AG08395 (cell line): ENCODE results near the gene INPP5A.

Source experiments
- DNase-seq: peaks from one replicate; pipeline ENCODE4 v3.0.0; 2012; ENCODE audit warnings: mixed read lengths, low spot score

The INPP5A gene

DNA sequence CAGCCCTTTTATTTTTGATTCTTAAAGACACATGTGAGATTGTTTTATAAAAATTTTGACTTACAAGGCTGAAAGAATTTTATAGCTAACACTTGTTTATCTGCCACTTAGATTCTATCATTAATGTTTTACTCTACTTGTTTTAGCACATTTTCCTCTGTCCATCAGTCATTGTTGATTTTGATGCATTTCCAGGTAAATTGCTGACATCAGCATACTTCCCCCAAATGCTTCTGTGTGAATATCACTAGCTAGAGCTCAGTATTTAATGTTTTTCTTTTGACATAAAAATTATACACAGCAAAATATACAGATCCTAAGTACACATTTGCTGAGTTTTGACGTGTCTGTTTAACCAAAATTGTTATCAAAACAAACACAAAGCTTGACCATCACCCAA is 43.0 kb downstream of the INPP5A start:
- DNase-seq: no peak

DNA sequence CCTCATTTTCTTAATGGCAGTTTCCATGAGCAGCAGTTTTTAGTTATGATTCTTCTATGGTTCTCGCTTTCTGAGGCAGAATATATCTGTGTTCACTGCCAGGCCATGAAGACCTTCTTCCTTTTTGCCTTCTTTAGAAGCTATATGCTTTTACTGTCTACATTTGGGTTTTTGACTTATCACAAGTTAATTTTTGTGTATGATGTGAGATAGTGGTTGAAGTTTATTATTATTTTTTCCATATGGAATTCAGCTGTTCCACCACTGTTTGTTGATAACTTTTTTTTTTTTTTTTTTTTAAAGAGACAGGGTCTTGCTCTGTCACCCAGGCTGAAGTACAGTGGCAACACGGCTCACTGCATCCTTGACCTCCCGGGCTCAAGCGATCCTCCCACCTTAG is 44.5 kb downstream of the INPP5A start:
- no peak for DNase-seq

DNA sequence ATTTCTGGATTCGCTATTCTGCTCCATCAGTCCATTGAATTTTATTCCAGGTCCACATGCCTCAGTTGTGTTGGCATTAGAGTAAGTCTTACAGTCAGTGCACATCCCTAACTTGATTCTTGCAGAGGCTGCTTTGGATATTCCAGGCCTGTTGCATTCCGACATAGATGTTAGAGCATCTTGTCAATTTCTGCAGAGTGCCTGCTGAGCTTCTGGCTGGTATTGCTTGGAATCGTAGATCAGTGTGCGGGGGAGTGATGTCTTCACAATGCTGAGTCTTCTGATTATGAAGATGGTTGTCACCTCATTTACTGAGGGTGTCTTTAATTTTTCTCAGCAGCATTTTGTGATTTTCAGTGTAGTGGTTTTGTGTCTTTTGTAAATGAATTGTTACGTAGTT is 45.2 kb downstream of the INPP5A start:
- no peak for DNase-seq

DNA sequence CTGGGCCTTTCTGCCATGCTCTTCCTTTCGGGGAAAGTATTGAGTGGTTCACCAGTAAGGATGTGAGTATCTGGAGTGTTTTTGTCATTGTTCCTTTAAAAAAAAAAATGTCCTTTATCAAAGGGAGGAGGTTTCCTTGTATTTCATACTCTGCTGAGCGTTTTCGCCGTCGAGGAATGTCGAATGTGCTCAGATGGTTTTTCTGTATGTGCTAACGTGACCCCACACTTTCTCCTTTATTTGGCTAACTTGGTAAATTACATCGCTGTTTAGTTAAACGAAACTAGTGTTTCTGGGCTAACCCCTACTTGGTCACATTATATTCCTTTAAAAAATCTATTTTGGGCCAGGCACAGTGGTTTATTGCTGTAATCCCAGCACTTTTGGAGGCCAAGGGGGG is 45.9 kb downstream of the INPP5A start:
- DNase-seq: no peak

DNA sequence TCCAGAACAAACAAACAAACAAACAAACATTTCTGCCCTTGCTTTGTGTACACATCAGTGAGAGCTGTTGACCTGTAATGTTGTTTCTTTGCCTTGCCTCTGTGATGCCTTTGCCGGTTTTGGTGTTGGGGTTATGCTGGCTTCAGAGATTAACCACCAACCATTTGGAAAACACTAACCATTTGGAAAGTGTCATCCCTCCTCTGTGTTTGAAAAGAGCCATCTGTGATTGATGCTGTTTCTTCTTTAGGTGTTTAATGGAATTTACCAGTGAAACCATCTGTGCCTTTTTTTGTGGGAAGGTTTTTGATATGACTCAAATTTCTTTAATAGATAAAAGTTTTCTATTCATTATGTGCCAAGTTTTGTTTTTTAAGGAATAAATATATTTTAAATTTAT is 46.5 kb downstream of the INPP5A start:
- DNase-seq: no peak

DNA sequence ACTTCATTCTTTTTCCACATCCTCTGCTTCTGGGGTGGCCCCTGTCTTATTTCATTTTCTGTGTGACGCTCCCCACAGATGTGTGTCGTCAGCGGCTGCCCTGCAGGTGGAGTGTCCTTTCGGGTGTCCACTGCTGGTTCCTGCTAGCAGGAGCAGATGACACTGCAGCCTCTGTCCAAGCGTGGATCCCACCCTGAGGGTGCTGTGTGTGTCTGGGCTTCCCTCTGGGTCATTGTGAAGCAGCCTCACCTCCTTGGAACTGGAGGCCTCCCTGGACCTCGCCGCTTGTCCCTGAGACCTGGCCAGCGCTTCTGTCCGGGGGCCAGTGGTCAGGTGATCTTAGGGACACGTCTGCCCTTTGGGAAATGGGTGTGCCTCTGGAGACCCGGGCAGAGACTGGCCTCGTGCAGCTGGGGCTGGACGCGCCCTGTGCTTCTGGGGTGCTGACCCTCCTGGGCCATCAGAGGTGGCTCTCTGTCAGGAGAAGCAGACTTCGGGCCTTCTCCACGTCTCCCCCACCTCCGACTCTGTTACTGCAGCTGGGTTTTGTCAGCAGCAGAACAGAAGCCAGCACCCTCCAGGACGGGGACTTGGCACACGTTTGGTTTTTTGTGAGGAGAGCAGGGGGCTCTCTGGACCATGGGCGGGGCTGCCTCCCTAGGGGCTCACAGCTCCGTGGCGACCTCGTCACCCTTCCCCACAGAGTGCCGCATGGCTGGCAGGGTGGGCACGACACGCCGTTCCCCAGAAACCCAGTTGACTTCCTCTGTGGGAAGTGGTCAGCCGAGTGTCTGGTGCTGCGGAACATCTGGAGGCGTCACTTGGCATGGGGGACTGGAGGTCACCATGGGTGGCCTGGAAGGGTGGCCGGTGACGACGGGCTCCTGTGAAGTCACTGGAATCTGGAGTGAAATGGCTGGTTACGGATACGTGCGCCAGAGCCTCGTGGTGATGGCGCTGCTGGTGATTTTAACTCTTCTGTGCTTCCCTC is 48.4 kb downstream of the INPP5A start:
- DNase-seq: no peak

DNA sequence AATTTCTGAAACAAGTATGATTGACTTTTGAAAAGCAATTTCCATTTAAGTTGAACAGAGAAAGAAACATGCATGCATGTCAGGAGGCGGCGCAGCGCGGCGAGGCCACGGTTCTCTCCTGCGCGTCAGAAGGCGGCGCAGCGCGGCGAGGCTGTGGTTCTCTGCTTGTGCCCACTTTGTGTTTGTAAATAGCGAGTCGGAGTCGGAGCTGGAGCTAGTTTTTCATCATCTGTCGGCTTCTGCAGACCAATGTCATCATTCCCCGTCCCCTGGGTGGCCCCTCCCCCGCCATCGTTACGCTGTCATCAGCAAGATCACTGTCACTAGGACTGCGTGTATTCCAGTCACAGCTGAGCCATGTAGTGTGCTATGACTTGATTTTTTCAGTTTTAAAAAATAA is 49.2 kb downstream of the INPP5A start:
- DNase-seq: no peak

DNA sequence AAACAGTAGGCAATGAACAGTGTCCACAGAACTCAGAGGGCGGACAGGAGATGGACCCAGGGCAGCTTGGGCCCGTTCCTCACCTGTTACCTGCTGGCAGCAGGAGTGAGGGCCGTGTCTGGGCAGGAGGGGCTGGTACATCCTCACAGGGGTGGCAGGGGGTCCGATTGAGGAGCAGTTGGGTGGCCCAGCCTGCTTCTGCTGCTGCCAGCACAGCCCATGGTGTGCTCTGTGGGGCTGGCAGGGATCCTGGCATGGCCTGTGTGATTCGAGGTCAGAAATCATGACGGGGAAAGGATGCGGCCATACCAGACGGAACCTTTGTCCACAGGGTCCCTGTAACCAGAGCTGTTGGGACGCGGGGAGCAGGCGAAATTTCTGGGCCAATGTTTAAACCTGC is 49.6 kb downstream of the INPP5A start:
- DNase-seq: no peak

DNA sequence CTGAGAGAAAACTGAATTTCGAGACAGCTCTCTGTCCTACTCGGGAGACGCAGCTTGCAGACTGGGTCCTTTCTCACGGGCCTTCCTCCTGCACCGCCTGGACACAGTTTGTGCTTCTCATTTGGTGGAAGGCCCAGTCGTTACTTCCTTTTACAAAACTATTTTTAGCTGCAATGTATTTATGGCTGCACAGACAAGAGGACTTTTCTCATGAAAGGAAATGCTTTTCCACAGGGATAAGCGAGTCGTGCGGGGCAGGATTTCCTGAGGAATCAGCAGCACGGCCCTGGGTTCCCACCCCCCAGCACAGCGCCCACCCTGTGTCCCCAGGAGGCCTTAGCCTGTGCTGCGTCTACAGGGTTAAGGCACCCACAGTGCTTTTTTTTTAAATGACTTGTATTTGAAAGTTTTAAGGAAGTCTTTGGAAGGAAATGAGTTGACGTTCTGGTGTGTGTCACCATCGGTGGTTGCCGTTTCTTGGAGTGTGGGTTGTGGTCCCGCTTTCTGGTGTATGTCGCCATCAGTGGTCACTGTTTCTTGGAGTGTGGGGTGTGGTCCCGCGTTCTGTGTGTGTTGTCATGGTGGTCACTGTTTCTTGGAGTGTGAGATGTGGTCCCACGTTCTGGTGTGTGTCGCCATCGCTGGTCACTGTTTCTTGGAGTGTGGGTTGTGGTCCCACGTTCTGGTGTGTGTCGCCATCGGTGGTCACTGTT is 50.9 kb downstream of the INPP5A start:
- DNase-seq: peak; percentile 28

DNA sequence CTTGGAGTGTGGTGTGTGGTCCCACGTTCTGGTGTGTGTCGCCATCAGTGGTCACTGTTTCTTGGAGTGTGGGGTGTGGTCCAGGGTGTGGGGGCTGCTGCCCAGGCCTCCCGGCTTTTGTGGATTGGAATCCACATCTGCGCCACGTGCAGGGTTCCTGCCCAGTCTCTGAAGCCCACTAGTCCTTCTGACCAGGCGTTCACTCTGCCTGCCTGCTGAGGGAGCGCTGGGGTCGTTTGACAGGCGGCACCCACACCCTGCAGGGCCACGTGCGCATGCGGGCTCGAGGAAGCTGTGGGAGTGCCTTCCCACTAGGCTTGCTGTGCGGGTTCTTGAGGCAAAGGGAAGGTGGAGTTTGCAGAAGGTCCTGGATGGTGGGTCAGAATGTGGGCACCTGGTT is 51.4 kb downstream of the INPP5A start:
- no peak for DNase-seq

DNA sequence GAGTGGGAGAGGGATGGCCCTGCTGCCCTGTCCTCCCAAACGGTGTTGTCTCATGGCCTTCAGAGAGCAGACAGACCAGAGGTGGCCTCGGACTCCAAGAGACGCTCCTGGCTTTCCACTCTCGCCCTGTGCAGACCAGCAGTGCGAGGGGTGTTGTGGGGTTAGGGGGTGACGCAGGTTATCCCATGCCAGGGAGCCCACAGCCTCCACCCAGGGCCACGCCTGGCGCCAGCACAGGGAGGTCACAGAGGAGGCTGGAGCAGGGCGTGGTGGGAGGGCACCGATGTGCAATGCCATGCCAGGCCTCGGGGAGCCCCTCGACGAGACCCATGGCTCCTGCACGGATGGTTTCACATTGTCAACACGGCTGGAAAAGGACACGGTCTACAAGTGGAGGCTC is 52.1 kb downstream of the INPP5A start:
- no peak for DNase-seq

DNA sequence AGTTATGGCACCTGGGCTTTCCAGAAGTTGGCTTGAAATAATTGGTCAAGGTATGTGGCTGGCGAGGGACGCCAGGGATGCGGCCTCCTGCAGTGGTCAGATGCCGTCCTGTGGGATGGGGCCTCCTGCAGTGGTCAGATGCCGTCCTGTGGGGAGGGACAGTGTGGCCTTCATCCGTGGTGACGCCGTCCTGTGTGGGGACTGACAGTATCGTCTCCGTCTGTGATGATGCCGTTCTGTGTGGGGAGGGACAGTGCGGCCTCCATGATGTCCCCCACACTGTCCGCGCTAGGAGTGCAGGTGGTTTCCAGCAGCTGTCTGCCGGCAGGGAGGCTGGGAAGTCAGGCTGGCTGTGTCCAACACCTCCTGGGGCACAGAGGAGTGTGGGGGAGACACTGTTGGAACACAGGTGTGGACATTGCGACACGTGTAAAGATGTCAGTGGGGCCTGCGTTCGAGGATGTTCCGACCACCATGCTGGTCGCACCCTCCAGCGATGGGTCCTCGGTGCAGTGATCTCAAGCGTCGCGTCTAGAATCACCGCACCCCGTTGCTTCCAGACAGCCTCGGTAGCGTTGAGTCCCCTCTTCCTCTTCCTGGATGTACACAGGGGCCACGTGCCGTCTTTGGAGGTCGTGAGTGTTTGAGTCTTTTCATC is 52.6 kb downstream of the INPP5A start:
- DNase-seq: no peak

DNA sequence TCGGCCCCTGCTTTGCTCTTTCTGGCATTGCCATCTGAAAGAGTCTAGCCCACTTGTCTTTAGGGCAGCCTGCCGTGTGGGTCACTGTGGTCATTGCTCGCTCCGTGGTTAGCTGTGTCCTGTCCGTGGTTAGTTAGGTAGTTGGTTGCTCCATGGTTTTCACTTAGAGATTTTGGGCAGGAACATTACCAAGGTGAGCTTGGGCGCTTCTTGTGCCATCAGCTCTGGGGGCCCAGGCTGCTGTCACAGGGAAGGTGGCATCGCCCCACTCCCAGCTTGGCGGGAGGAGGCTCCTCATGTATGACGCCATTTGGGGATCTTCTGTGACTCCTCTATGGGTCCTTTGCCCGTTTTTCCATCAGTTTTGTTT is 53.1 kb downstream of the INPP5A start:
- no peak for DNase-seq

DNA sequence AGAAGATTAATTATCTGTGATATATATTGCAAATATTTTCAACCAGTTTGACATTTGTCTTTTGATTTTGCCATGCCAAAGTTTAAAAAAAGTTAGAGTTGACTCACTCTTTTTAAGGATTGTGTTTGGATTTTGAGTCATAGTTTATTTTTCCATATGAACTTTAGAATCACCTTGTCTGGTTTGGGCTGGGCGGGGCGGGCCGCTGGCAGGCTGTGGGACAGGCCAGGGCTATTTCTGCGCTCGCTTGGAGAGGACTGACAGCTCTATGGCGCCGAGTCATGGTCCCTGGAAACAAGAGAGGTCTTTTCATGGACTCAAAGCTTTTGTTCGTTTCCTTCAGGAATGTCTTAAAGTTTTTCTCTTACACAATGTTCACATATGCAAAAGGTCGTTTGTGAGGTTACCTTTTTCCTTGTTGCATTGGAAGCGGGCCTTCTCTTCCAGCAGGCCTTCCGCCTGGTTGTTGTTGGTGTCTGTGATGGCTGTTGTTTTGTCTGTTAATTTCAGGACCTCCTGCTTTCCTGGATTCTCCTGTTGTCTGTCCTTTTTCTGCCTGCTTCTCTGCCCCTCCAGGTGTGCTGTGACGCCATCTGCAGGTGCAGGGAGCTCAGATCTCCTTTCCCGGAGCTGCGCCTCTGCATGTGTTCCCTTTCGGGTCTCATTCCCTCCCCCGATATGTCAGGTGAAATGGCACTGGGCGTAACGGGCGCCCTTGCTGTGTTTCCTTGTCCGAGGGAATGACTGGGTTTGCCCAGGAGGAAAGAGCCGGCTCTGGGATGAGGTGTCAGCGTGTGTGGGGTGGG is 53.8 kb downstream of the INPP5A start:
- no peak for DNase-seq

DNA sequence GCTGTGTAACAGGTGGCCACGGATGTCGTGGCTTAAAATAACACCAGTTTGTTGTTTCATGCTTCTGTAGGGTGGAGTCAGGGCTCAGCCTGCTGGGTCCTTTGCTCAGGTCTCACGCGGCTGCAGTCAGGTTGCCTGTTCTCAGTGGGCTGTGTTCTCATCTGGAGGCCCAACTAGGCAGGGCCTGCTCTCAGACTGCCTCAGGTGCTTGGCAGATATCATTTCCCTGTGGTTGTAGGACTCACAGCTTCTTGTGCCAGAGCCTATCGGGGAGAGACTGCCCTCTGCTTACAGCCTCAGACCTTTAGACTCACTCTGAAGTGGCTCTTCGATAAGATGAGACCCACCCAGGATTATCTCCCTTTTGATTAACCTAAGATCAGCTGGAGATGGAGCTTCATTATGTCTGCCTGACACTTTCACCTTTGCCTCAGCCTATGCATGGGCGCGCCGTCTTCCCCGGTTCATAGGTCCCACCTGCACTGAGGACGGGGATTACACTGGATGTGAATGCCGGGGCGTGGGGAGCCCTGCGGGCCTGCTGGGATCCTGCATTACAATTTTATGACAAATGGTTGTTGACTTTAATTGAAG is 55.3 kb downstream of the INPP5A start:
- no peak for DNase-seq

DNA sequence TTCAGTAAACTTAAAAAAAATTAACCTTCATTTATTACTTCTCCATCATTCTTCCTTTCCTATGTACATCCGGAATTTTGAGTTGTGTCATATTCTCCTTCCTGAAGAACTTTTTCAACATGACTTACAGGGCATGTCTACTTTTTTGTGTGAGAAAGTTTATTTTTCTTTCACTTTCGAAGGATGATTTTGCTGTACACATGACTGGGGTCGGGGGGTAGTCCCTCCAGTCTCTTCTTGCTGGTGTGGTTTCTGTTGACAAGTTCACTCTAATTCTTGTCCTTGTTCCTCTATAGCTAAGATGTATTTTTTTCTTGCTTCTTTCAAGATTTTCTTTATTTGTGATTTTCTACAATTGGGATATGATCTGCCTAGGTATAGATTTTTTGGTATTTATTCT is 55.8 kb downstream of the INPP5A start:
- DNase-seq: no peak

DNA sequence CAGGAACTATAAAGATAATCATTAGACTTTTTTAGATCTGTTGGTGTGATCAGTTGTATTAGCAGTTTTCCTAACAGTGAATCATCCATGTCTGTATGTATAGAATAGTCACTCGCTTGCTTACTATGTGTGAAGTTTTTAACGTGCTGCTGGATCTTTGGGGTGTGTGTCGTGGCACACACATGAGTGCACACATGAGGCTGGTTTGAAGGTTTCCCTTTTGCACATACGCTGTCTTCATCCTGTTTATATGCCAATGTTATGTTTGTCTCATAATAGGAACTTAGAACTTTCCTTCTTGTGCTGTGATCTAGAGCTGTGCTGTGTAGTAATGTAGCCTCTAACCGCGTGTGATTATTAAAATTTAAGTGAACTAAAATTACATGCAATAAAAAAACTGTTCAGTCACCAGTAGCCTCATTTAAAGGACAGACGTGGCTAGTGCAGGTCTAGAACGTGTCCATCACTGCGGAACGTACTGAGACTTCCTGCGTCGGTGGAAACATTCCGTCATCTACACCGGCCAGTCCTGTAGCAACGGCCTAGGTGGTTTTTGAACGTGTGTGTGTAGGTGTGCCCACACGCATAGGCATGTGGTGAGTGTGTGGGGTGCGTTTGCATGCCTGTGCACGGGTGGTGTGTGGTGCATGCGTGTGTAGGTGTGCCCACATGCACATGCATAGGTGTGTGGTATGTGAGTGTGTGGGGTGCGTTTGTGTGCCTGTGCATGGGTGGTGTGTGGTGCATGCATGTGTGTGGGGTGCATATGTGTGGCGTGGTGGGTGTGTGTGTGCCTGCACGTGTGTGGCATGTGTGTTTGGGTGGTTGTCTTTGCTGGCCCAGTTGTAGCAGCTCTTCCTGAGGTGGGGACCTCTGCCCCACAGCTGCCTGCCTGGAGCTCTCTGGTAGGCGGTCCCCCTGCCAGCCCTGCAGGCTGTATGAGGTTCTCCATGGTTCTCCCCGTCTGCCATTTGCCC is 56.6 kb downstream of the INPP5A start:
- no peak for DNase-seq

DNA sequence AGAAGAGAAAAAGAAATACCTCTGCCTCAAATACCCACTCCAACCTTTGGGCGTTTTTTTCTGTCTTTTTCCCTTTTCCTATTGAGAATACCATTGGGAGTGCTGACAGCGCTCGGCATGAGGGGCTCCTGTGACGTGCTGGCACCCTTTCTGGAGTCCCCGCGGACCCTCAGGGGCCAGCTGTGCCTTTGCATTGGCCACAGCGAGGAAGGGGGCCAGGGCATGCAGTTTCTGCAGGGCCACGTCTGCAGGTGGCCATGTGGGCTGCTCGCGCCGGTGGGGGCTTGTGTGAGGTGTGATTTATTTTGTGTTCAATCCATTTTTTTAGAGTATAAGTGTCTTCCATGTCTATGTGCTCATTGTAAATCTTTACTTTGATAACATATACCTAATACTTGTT is 57.4 kb downstream of the INPP5A start:
- DNase-seq: no peak

DNA sequence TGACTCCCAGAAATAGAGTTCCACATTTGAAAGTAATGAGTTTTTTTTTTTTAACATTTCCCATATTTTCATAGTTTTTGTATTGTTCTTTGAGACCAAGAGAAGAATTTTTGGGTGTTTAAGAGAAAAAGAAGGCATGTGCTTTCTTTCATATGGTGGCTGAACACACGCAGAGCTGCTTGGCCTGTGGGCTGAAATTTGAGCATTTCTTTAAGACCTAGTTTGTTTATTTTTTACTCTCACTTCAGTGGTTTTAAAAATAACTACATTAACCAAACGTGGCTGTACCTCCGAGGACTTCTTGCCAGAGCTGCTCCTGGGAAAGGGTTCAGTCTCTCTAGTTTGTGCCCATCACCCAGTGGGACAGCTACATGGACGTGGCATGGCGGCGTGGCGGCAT is 58.3 kb downstream of the INPP5A start:
- no peak for DNase-seq

DNA sequence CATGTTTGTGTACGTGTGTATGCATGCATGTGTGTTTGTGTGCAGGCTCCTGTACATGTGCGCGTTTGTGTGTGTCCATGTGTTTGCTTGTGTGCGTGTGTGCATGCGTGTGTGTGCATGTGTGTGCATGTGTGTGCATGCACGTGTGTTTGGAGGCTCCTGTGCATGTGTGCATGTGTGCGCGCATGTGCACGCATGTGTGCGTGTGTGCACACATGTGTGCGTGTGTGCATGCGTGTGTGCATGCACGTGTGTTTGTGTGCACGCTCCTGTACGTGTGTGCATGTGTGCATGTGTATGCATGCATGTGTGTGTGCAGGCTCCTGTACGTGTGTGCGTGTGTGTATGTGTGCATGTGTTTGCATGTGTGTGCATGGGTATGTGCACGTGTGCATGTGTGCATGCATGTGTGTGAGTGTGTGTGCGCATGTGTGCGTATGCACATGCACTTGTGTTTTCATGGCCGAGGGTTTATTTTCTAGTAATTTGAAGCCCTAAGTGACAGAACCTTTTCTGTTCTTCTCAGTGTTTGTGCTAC is 59.2 kb downstream of the INPP5A start:
- no peak for DNase-seq
